GM18909 (cell line): ENCODE results near the gene LEKR1.
"Not testable (repeated sequence)": the region's sequence is repeated elsewhere in the genome, so short reads cannot be mapped to it uniquely, and the experiment has no call there.

ENCODE experiments used
- ATAC-seq: cut with Tn5 transposase; IDR thresholded peaks from one replicate; pipeline ENCODE4 v1.9.1; 2021; ENCODE audit warnings: mild to moderate bottlenecking; ENCODE audit not compliant: unreplicated experiment, poor library complexity

LEKR1 gene

GRCh38 chr3:156826144-156826895 is at the start of gene LEKR1:
TSS of gene LEKR1 (plus strand) at chr3:156826353. CDS start at chr3:156829330, 2,977 bp downstream.
- ATAC-seq, result peak; percentile 92

- no peak for ATAC-seq
Measured at GRCh38 chr3:156776871-156777270, 49.3 kb upstream of the LEKR1 start.

GRCh38 chr3:156781310-156782230 is 44.6 kb upstream of the LEKR1 start:
- no peak for ATAC-seq

GRCh38 chr3:156782319-156782718 is 43.8 kb upstream of the LEKR1 start:
- ATAC-seq, result no peak

GRCh38 chr3:156782921-156783320 is 43.2 kb upstream of the LEKR1 start:
- no peak for ATAC-seq

GRCh38 chr3:156787001-156787400 is 39.2 kb upstream of the LEKR1 start:
- ATAC-seq, result no peak

- peak; percentile 74 for ATAC-seq
Measured at GRCh38 chr3:156787926-156788663, 38.1 kb upstream of the LEKR1 start.

- no peak for ATAC-seq
Measured at GRCh38 chr3:156788846-156789245, 37.3 kb upstream of the LEKR1 start.

- ATAC-seq, result no peak
Measured at GRCh38 chr3:156790156-156790555, 36.0 kb upstream of the LEKR1 start.

- ATAC-seq, result no peak
Measured at GRCh38 chr3:156792114-156792513, 34.0 kb upstream of the LEKR1 start.

- ATAC-seq, result no peak
Measured at GRCh38 chr3:156792536-156792935, 33.6 kb upstream of the LEKR1 start.

GRCh38 chr3:156792945-156793344 is 33.2 kb upstream of the LEKR1 start:
- peak; percentile 54 for ATAC-seq

GRCh38 chr3:156793400-156793799 is 32.8 kb upstream of the LEKR1 start:
- ATAC-seq, result no peak

GRCh38 chr3:156793851-156794250 is 32.3 kb upstream of the LEKR1 start:
- ATAC-seq, result no peak

- no peak for ATAC-seq
Measured at GRCh38 chr3:156795890-156796481, 30.2 kb upstream of the LEKR1 start.

GRCh38 chr3:156797368-156797767 is 28.8 kb upstream of the LEKR1 start:
- ATAC-seq, result no peak

- ATAC-seq, result not testable (repeated sequence)
Measured at GRCh38 chr3:156800287-156800686, 25.9 kb upstream of the LEKR1 start.

- ATAC-seq, result no peak
Measured at GRCh38 chr3:156801746-156802145, 24.4 kb upstream of the LEKR1 start.

- ATAC-seq, result no peak
Measured at GRCh38 chr3:156802821-156803606, 23.1 kb upstream of the LEKR1 start.
